HUDEP-2 (cell line): ENCODE data around the gene GSTM1.
"Not testable (repeated sequence)": the region's sequence is repeated elsewhere in the genome, so short reads cannot be mapped to it uniquely, and the experiment has no call there.

ENCODE experiments used
- DNase-seq, 76 experiments: peaks; one replicate each; lab custom pipeline; 2025; ENCODE audit not compliant: unreplicated experiment in 76 of 76; lab: John Stamatoyannopoulos, UW

The GSTM1 gene

DNA sequence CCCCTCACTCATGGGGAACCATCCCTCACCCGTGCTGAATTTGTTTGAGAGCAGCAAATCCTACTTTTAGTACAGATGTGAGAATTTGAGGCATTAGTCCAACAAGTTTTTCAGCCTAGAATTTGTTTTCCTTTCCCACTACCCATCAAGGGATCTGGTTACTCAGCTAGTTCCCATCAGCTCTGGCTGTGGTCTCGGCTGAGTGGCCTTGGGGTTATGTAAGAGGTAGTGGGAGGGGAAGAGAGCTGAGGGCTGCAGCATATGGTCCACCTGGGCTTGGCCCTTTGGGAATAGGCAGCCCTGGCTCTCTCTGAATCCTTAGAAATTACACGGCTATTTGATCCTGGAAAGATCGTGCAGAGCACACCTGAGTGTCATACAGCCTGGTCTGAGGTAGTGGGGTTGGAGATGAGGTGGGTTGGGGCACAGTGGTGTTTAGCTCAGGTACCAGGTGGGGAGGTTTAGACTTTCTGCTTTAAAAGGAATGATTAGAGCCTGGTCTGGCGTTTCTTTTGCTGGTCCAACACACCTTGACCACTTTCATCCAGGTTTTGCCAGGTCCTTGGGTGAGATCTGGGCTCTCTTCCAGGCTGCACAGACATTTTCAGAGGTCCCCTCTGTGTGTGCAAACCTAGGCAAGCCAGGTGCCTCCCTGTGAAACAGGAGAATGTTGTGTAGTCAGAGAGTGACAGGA is 27.5 kb upstream of the GSTM1 start:
- no peak for DNase-seq

DNA sequence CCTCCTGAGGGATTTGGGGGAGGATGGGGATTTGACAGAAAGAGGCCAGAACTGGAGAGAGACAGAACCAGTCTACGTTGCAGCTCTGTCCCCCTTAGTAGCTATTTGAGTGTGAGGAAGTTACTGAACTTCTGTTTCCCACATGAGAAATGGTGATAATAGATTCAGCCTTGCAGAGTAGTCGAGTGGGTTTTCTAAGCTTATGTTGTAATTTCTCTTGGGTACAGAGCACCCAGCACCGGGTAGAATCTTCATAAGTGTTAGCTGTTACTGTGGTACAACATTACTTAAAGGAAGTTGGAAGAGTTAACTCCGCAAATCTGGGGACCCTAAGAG is 27.0 kb upstream of the GSTM1 start:
- DNase-seq: not testable (repeated sequence)

DNA sequence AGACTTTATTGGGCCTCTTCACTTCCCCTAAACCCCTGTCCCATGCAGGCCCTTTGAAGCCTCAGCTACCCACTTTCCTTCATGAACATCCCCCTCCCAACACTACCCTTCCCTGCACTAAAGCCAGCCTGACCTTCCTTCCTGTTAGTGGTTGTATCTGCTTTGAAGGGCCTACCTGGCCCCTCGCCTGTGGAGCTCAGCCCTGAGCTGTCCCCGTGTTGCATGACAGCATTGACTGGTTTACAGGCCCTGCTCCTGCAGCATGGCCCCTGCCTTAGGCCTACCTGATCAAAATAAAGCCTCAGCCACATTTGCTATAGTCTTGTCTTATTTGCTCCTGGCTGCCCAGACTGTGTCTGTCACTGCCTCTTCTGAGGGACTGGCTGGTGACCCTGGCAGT is 26.2 kb upstream of the GSTM1 start:
- DNase-seq: no peak

DNA sequence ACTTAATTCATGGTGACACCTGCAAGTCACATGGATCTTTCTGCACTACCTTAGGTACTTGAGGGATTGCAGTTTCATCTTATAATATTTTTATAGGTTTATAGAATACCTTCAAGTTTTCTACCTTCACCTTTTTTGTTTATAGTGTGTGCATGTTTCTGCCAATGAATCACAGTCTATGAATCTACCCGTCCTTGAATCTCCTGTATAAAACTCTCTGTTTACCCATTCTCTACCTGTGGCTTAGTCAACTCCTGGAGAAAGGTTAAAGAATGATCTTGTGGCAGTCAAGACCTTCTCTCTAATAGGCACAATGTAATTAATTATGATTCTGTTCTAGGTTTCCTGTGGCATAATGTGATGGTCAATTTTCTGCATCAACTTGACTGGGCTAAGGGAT is 22.9 kb upstream of the GSTM1 start:
- DNase-seq: no peak

DNA sequence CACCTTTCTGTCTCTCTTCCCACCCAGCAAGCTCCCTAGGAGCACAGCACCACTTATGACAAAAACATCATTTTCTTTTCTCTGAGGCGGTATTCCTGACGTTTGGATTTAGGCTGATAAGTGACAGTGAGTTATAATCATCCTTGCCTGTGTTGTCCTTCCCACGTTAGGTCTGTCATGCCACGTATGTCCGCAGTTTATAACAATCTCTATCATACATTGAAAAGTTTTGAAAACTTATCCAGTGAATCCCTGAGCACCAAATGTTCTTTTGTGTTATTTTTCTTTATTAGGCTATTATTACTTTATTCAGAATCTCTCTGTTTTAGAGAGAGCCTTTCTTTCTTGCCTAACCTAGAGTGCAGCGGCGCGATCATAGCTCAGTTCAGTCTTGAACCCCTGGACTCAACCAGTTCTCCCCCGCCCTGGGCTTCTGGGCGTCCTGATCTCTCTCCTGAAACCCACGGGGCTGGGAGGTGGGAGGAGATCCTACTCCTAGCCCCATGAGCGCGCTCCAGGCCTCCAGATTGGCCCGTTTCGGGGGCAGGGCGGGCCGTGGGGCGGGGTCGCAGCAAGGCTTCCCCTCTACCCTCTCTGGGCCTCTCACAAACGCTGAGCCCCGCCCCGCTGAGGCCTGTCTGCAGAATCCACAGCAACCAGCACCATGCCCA is 20.0 kb upstream of the GSTM1 start, which contains the start of gene GSTM2:
Gene GSTM2 (plus strand): TSS at position 606 of the 671 bp plus-strand sequence. CDS start 59 bp downstream, at position 665.
- peak in 68 of 76 experiments; percentile 8 to 90 (median 72) for DNase-seq

DNA sequence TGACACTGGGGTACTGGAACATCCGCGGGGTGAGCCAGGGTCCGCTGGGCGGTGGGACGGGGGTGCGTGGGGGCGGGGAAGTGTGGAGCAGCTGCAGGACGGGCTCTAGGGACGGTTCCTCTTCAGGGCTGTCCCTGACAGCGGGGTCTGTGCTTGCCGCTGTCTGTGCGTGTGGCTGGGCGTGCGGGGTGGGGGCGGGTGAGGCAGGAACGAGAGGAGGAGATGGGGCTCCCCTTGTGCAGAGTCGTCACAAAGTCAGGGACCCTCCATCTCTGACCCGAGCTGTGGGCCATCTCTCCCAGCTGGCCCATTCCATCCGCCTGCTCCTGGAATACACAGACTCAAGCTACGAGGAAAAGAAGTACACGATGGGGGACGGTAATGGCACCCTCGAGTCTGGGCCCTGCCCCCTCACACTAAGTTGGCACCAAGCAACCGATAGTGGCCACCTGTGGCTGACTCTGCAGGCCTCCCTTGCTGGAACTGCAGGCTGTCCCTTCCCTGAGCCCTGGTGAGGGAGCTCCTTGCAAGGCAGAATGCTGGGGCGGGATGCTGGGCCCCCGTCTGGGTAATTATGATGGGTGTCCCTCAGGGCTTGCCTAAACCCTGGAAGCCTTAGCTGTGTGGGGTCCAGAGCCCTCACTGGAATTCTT is 19.4 kb upstream of the GSTM1 start:
- no peak for DNase-seq

DNA sequence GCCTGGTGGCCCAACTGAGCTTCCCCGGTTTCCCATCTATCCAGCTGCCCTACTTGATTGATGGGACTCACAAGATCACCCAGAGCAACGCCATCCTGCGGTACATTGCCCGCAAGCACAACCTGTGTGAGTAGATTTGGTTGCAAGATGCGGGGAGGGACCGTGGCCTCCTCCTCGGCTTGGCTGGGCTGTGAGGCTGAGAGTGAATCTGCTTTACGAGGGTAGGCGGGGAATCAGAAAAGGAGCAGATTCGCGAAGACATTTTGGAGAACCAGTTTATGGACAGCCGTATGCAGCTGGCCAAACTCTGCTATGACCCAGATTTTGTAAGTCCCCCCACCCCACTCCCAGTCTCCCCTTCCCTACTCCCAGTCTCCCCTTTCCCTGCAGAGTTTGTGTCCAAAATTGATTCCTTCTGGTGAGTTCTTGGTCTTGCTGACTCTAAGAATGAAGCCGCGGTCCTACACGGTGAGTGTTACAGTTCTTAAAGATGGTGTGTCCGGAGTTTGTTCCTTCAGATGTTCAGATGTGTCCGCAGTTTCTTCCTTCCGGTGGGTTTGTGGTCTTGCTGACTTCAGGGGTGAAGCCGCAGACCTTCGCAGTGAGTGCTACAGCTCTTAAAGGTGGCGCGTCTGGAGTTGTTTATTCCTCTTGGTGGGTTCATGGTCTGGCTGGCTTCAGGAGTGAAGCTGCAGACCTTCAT is 18.2 kb upstream of the GSTM1 start:
- DNase-seq: no peak

DNA sequence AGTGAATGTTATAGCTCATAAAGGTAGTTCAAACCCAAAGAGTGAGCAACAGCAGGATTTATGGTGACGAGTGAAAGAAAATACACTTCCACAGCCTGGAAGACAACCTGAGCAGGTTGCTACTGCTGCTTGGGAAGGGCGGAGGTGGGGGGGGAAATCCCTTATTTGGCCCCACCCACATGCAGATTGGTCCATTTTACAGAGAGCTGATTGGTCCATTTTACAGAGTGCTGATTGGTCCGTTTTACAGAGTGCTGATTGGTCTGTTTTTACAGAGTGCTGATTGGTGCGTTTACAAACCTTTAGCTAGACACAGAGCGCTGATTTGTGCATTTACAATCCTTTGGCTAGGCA is 17.7 kb upstream of the GSTM1 start:
- not testable (repeated sequence) for DNase-seq

DNA sequence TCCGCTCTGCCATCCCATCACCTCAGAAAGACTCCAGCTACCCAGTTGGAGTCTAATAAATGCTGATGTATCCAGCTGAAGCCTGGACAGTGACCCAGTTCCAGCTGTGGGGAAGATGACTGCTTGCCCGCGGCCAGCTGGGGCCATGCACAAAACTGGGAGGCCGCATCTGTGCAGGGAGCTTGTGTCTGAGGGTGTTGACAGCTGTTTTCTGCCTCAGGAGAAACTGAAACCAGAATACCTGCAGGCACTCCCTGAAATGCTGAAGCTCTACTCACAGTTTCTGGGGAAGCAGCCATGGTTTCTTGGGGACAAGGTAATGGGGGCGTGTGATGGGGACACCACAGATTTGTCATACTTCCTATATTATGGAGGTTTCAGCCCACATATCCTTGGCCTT is 16.6 kb upstream of the GSTM1 start:
- DNase-seq: no peak

DNA sequence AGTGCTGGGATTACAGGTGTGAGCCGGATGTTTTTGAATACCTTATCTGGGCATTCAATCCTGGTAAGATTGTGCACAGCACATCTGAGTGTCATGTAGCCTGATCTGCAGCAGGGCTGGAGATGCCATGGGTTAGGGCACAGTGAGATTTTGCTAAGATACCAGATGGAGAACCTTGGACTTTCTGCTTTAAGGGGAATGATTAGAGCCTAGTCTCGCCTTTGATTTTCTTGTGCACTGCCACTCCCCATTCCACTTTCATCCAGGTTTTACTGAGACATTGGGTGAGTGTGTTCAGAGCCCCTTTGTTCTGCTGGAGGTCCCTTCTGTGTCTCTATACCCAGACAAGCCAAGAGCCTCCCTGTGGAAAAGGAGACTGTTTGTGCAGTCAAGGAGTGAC is 13.8 kb upstream of the GSTM1 start:
- DNase-seq: not testable (repeated sequence)

DNA sequence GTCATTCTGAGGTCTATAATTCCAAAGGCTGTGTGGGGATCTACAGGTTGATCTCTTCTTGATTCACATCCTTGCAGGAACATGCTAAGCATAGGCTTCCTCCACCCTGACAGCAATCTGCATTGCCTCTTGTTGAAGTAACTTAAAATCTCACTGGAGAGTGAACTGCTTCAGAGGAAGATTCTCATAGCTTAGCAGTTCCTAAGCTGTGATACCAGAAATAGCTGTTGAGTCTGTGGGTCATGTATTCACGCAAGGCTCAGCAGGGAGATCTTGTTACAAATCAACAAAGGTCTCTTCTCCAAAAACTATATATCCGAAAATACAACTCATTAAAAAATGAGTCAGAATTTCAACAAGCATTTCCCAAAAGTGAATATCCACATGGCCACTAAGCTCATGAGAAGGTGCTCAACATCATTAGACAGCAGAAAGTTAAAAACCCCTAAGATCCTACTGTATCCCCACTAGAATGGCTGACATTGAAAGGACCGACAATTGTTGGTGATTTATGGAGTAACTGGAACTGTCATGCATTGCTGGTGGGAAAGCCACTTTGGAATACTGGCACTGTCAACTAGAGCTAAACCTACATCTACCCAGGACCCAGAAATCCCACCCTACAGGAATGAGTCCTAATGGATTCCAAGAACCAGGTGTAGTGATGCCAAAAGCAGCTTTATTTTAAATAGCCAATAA is 10.8 kb upstream of the GSTM1 start:
- not testable (repeated sequence) for DNase-seq

DNA sequence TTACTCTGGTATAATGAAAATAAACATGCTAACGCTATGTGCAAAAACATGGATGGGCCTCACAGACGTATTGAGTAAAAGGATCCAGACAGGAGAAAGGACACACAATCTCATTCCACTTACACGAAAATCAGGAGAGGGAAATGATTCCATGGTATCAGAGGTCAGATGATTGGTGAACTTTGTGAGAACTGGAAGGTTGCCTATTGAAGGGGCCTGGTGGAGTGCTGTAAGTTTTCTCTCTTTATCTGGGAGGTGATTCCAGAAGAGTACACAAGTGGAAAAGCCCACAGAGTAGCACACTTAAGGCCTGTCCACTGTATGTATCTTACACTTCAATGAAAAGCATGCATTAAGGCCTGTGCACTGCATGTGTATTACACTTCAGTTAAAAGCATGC is 10.2 kb upstream of the GSTM1 start:
- DNase-seq: no peak

DNA sequence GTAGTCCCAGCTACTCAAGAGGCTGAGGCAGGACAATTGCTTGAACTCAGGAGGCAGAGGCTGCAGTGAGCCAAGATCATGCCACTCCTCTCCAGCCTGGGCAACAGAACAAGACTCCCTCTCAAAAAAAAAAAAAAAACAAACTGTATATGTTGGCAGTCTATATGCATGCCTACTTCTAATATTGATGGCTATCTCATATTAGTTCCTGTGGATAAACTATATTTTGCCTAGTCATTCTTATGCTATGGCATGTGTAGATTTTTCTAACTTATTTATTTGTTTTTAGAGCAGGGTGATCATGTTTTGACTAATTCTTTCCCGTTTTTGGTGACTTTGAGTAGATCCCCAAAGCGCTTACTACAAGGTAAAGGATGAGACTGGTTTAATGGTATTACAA is 9.0 kb upstream of the GSTM1 start:
- DNase-seq: not testable (repeated sequence)

DNA sequence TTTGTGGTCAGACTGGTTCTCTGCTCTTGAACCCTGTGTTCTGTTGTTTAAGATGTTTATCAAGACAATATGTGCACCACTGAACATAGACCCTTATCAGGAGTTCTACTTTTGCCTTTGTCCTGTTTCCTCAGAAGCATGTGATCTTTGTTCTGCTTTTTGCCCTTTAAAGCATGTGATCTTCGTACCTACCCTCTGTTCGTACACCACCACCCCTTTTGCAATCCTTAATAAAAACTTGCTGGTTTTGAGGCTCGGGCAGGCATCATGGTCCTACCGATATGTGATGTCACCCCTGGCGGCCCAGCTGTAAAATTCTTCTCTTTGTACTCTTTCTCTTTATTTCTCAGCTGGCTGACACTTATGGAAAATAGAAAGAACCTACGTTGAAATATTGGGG is 2.8 kb upstream of the GSTM1 start:
- not testable (repeated sequence) for DNase-seq

DNA sequence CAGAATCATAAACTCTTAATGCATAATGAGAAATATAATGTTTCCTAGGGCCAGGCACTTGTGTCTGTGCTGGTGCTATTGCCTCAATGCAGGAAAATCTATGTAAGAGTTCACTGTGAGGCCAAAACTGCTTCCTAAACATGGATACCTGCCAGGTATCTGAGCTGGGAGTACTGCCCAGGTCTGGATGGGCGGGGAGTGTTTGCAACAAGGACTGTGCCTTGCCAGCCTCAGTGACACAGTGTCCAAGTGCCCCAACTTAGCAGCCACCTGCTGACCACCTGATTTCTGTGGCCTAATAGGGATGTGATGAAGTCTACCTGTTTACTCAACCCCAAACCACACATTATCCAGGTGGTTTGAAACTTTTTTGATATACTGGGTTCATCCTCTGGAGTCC is 2.2 kb upstream of the GSTM1 start:
- not testable (repeated sequence) for DNase-seq

DNA sequence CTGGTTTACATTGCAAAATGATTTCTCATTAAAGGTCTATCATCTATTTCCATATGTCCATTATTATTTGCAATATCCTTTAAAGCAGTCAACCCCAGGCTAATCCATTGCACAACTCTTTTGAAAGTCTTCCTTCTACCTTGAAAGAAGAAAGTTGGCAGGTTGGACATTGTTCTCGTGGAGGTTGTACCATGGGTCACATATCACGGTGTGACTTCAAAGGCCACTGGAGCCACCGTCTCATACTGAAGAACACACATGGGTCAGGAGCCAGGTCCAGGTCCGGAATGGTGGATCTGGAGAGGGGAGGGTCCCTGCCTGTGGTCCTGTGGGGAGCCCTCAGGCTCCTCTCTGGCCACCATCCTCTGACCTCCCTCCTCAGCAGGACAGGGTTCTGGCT is 1.7 kb upstream of the GSTM1 start:
- DNase-seq: not testable (repeated sequence)

DNA sequence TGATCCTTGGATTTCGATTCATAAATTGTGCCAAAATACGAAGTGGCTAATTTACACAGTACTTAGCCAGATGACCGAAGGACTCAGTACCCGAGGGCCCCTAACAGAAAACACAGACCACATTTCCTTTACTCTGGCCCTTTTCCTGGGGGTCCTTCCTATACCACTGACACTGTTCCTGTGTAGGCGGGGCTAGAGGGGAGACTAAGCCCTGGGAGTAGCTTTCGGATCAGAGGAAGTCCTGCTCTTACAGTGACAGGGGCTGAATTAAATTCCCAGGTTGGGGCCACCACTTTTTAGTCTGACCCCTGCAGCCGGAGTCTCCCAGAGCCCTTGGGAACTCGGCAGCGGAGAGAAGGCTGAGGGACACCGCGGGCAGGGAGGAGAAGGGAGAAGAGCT is 508 bp upstream of the GSTM1 start:
- not testable (repeated sequence) for DNase-seq

DNA sequence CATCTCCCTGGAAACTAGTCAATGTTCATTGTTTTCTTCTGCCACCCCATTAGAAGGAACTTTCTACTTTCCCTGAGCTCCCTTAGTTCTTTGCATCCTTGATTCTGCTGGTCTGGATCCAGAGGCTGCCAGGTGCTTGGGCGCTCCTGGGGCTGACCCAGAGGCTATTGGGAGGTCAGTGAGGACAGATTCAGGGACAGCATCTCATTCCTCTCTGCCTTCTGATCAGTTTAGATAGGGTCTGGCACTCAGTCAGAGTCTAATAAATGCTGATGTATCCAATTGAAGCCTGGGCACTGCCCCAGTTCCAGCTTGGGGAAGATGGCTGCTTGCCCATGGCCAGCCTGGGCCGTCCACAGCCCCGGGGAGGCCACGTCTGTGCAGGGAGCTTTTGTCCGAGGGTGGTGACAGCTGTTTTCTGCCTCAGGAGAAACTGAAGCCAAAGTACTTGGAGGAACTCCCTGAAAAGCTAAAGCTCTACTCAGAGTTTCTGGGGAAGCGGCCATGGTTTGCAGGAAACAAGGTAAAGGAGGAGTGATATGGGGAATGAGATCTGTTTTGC is 2.3 kb downstream of the GSTM1 start:
- no peak for DNase-seq

DNA sequence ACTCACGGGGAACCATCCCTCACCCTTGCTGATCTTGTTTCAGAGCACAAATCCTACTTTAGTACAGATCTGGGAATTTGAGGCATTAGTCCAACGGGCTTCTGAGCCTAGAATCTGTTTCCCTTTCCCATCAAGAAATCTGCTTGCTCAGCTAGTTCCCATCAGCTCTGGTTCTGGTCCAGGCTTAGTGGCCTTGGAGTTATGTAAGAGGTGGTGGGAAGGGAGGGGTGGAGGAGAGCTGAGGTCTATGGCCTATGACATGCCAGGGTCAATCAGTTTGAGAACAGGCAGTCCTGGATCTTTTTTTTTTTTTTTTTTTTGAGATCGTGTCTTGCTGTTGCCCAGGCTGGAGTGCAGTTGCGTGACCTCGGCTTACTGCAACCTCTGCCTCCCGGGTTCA is 4.1 kb downstream of the GSTM1 start:
- DNase-seq: no peak

DNA sequence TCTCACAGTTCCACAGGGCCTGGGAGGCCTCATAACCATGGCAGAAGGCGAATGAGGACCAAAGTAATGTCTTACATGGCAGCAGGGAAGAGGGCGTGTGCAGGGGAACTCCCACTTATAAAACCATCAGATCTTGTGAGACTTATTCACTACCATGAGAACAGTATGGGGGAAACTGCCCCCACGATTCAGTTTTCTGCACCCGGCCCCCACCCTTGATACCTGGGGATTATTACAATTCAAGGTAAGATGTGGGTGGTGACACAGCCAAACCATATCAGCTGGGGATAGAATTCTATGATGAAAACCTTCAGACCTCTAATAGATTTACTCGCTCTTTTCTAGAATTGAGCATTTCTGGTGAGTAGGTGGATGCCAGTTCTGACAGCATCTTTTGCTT is 6.8 kb downstream of the GSTM1 start:
- not testable (repeated sequence) for DNase-seq

DNA sequence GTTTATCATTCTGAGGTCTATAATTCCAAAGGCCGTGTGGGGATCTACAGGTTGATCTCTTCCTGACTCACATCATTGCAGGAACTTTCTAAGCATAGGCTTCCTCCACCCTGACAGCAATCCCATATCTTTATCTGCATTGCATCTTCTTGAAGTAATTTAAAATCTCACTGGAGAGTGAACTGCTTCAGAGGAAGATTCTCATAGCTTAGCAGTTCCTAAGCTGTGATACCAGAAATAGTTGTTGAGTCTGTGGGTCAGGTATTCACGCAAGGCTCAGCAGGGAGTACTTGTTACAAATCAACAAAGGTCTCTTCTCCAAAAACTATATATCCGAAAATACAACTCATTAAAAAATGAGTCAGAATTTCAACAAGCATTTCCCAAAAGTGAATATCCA is 7.5 kb downstream of the GSTM1 start:
- not testable (repeated sequence) for DNase-seq
